HEK293T (cell line): Measurements from ENCODE around the gene MAP3K5.

ENCODE experiments used
- CTCF ChIA-PET: fragments of 350-600 bp; formaldehyde crosslinking; extraction: SDS; loops from one replicate; lab custom pipeline; 2021; ENCODE audit warnings: antibody characterized with exemption, inconsistent platforms; lab: Yijun Ruan, JAX
- POLR2A ChIA-PET: fragments of 350-600 bp; formaldehyde crosslinking; extraction: SDS; loops from one replicate; lab custom pipeline; 2020; ENCODE audit warnings: antibody characterized with exemption, inconsistent platforms; lab: Yijun Ruan, JAX
- DNase-seq: peaks from one replicate; pipeline ENCODE4 v3.0.0; 2012; ENCODE audit warnings: mixed read lengths; ENCODE audit errors: extremely low spot score
- ARNT ChIP-seq: fragments of 450-650 bp; IDR thresholded peaks from 2 replicates; pipeline ENCODE4 v1.6.1; 2017; ENCODE audit warnings: mild to moderate bottlenecking
- BHLHE40 ChIP-seq: fragments of 450-650 bp; IDR thresholded peaks from 2 replicates; pipeline ENCODE4 v1.6.1; 2016; ENCODE audit warnings: mild to moderate bottlenecking, moderate library complexity, borderline replicate concordance
- CTBP1 ChIP-seq: fragments of 450-650 bp; IDR thresholded peaks from 2 replicates; pipeline ENCODE4 v1.6.1; 2016; ENCODE audit warnings: borderline replicate concordance
- ELF4 ChIP-seq: fragments of 450-650 bp; IDR thresholded peaks from 2 replicates; pipeline ENCODE4 v1.6.1; 2017; ENCODE audit warnings: antibody characterized with exemption
- FOXA1 ChIP-seq: fragments of 450-650 bp; IDR thresholded peaks from 2 replicates; pipeline ENCODE4 v1.6.1; 2016; ENCODE audit warnings: mild to moderate bottlenecking
- FOXK2 ChIP-seq: fragments of 450-650 bp; IDR thresholded peaks from 2 replicates; pipeline ENCODE4 v1.6.1; 2016; ENCODE audit warnings: mild to moderate bottlenecking
- FOXM1 ChIP-seq: fragments of 450-650 bp; IDR thresholded peaks from 2 replicates; pipeline ENCODE4 v1.6.1; 2017; ENCODE audit warnings: mild to moderate bottlenecking, borderline replicate concordance
- HDGF ChIP-seq: fragments of 450-650 bp; IDR thresholded peaks from 2 replicates; pipeline ENCODE4 v1.6.1; 2017; ENCODE audit warnings: antibody characterized with exemption, borderline replicate concordance
- L3MBTL2 ChIP-seq: fragments of 450-650 bp; conservative IDR thresholded peaks from 2 replicates; pipeline ENCODE4 v1.6.1; 2016; ENCODE audit warnings: mild to moderate bottlenecking
- LEF1 ChIP-seq: fragments of 450-650 bp; IDR thresholded peaks from 2 replicates; pipeline ENCODE4 v1.6.1; 2017; ENCODE audit warnings: mild to moderate bottlenecking, borderline replicate concordance
- NFRKB ChIP-seq: fragments of 450-650 bp; IDR thresholded peaks from 2 replicates; pipeline ENCODE4 v1.6.1; 2016; ENCODE audit warnings: mild to moderate bottlenecking, moderate library complexity
- SP1 ChIP-seq: fragments of 450-650 bp; IDR thresholded peaks from 2 replicates; pipeline ENCODE4 v1.6.1; 2017
- SUZ12 ChIP-seq: fragments of 450-650 bp; IDR thresholded peaks from 2 replicates; pipeline ENCODE4 v1.6.1; 2016; ENCODE audit warnings: mild to moderate bottlenecking
- TARDBP ChIP-seq: fragments of 450-650 bp; IDR thresholded peaks from 2 replicates; pipeline ENCODE4 v1.6.1; 2016
- ZNF384 ChIP-seq: fragments of 450-650 bp; IDR thresholded peaks from 2 replicates; pipeline ENCODE4 v1.6.1; 2016
- TF ChIP-seq, protein P1 (sequence below): fragments of 450-650 bp; IDR thresholded peaks from 2 replicates; pipeline ENCODE4 v1.6.1; 2016

MAP3K5 gene

DNA sequence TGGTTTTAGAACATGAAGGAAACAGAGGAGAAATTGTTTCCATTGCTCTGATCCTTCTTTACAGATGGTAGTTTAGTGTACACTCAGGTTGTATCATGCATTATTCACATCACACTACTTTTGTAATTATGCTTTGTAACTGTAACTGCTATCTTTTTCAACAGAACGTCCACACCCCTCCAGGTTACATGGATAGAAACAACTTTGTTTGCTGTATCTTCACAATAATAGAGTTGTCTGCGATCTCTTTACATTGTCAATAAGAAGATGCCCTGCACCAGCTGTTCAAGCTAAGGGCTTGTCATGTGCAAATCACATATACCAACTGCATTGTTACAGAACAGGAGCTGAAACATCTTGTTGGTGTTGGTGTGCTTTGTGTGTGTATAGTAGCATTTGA is 174.2 kb downstream of the MAP3K5 start:
- POLR2A ChIA-PET: interaction anchor here (0.7 kb wide), 1 partner anchor 26 kb away, joined by 3 read pairs; no protein-coding TSS in a partner anchor
- TF ChIP-seq BHLHE40 (no peak), L3MBTL2 (no peak), ARNT (no peak), HDGF (no peak), ELF4 (no peak), SUZ12 (no peak), LEF1 (no peak)
- TF ChIP-seq, protein P1, sequence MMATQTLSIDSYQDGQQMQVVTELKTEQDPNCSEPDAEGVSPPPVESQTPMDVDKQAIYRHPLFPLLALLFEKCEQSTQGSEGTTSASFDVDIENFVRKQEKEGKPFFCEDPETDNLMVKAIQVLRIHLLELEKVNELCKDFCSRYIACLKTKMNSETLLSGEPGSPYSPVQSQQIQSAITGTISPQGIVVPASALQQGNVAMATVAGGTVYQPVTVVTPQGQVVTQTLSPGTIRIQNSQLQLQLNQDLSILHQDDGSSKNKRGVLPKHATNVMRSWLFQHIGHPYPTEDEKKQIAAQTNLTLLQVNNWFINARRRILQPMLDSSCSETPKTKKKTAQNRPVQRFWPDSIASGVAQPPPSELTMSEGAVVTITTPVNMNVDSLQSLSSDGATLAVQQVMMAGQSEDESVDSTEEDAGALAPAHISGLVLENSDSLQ: no peak
- CTCF ChIA-PET: no interaction called here
- DNase-seq: no peak

DNA sequence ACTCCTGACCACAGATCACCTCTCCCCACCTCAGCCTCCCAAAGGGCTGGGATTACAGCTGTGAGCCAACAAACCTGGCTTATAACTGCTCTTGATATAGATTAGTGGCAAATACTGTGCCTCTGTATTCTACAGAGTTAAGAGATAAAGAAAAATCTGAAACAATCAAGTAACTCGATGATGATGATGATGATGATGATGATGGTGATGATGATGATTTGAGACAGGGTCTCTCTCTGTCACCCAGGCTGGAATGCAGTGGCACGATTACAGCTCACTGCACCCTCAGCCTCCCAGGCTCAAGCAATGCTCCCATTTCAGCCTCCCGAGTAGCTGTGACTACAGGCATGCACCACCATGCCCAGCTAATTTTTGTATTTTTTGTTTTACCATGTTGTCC is 175.8 kb downstream of the MAP3K5 start:
- ChIA-PET CTCF (interaction anchor here (0.8 kb wide), 1 partner anchor 176 kb away, joined by 3 read pairs; the partner anchor contains the start of gene MAP3K5), POLR2A (no interaction called here)
- DNase-seq: no peak
- no peak for TF ChIP-seq LEF1
- no peak for TF ChIP-seq L3MBTL2
- TF ChIP-seq SUZ12: no peak
- TF ChIP-seq TARDBP: no peak
- TF ChIP-seq, protein P1: no peak
- no peak for TF ChIP-seq SP1
- no peak for TF ChIP-seq ELF4
- no peak for TF ChIP-seq ZNF384
- no peak for TF ChIP-seq FOXA1
- TF ChIP-seq HDGF: no peak
- TF ChIP-seq FOXK2: no peak
- no peak for TF ChIP-seq NFRKB

DNA sequence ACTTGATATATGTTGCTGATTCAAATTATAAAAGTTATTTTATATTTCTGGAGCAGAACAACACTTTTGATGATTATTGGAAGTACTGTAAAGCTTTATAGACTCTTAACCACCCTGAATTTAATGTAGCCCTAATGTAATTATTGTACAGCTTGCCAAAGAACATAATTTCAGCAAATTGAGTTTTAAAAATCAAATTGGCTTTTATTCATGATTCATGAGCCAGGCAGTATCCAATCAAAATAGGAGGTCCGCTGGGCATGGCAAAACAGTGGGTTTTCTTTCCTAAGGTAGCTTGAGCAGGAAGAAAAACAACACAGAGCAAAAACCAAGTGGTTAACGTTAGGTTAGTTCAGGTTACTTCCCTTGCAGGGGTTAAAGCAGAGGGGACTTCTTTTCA is 177.3 kb downstream of the MAP3K5 start:
- ChIA-PET POLR2A (no interaction called here), CTCF (no interaction called here)
- DNase-seq: no peak

DNA sequence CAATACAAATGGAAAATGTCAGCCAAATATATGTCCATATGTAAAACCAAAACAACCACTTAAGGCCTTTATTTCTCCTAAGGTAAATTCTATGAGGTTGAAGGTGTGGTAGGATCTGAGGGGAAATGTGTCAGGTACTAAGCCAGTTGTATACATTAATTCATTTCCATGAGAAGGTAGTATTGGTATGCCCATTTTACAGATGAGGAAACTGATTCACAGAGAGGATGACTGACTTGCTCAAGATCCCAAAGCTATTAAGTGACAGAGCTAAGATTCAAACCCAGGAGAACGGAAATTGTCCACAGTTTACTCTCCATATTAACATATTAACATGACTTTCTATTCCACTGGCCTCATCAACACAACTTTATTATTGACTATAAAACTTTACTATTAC is 177.9 kb downstream of the MAP3K5 start:
- POLR2A ChIA-PET: no interaction called here

More for the DNA sequence above, 177.3 kb downstream of the MAP3K5 start:
- TF ChIP-seq ELF4 (no peak), CTBP1 (no peak), LEF1 (no peak), FOXM1 (no peak), SUZ12 (no peak), NFRKB (no peak), TARDBP (no peak), ZNF384 (no peak), FOXK2 (no peak), FOXA1 (no peak), SP1 (no peak), ARNT (no peak), L3MBTL2 (no peak), BHLHE40 (no peak), HDGF (no peak)
- TF ChIP-seq, protein P1: no peak

DNA sequence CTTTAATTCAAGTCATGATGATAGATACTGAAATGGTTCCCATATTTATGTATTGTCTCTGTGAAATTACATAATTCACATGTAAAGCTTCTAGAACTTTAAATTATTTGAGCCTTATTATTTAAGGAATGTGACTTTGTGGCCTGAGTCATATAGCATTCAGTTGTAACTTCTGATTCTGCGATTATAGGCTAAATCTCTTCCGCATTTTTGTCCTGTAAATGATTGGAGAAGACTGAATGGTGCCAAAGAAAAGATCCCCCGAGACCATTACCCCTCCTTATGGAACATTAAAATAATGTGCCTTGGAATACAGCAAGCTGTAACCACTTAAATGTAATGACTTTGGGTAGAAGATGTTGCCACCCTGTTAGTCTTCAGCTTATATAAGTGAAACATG is 178.8 kb downstream of the MAP3K5 start:
- ChIA-PET POLR2A (no interaction called here), CTCF (interaction anchor here (1.2 kb wide), 1 partner anchor 179 kb away, joined by 4 read pairs; the partner anchor contains the start of gene MAP3K5)
- TF ChIP-seq BHLHE40: no peak
- no peak for TF ChIP-seq ARNT

More for the DNA sequence above, 177.9 kb downstream of the MAP3K5 start:
- TF ChIP-seq CTBP1 (no peak), L3MBTL2 (no peak)
- CTCF ChIA-PET: no interaction called here
- DNase-seq: no peak

DNA sequence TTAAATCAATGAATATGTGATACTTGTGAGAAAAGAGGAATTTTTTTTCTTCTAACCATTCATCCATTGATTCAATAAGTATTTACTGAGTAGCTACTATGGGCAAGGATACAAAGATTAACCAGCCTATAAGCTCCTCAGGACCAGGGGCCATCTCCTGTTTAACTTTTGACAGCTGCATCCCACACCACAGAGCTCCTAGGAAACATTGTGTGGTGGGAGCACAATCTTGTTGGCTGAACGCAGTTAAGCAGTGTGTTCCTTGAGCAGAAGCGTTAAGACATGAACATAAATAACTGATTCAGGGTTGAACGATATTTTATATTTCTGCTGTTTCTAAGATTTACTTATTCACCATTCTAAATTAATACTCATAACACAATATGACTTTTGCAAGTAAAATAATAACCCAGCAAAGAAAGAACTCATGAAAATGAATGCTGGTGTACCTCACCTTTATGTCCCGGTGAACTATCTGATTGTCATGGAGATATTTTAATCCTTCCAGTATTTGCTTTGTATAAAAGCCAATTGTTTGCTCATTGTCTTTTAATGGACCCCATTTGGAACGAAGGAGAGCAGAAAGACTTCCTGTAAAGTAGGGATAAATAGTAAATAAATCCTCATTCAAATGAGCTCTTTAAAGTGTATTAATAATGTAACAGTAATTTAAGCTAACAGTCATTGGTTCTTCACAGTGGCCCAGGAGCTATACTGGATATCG is 179.4 kb downstream of the MAP3K5 start:
- CTCF ChIA-PET: interaction anchor here (1.2 to 1.4 kb wide), 2 partner anchors 31 to 180 kb away, joined by 4 read pairs; partner anchors contain the start of gene MAP3K5
- no peak for DNase-seq
- TF ChIP-seq ZNF384: no peak
- TF ChIP-seq L3MBTL2: no peak
- TF ChIP-seq LEF1: no peak
- no peak for TF ChIP-seq FOXA1
- TF ChIP-seq ELF4: no peak
- POLR2A ChIA-PET: no interaction called here

More for the DNA sequence above, 178.8 kb downstream of the MAP3K5 start:
- DNase-seq: no peak

DNA sequence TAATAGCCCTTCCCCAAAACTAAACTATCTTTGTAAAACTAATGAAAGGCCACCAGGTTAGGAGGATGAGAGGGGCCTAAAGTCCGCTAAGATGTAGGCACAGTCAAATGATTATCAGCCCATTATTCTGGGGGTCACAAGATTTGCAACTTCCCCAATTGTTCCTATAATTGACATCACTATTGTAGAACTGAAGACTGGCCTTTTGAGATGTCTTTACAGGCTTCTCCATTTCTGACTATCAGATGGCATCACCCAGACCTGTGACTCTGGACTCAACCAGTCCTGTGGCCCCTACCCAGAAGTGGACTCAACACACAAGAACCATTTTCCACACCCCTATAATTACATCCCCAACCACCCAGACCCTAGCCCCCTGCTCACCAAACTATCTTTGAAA is 180.5 kb downstream of the MAP3K5 start:
- DNase-seq: no peak
- TF ChIP-seq SUZ12 (no peak), BHLHE40 (no peak), ELF4 (no peak), FOXA1 (no peak), SP1 (no peak), HDGF (no peak), FOXK2 (no peak), CTBP1 (no peak), L3MBTL2 (no peak), LEF1 (no peak)
- TF ChIP-seq, protein P1: no peak
- CTCF ChIA-PET: interaction anchor here (1.4 kb wide), 1 partner anchor 32 kb away, joined by 4 read pairs; no protein-coding TSS in a partner anchor
- POLR2A ChIA-PET: no interaction called here
